Fibroblast of pulmonary artery (primary cell): ENCODE measurements around the gene MOB3B.

ENCODE experiments used
- DNase-seq: peaks from one replicate; pipeline ENCODE4 v3.0.0-alpha.2; 2010; ENCODE audit warnings: low read depth
- H3K4me3 ChIP-seq: replicated peaks from 2 replicates; pipeline ENCODE4 v1.5.1; 2011; ENCODE audit warnings: low read depth, mild to moderate bottlenecking, control low read depth, low read length, moderate library complexity
- CTCF ChIP-seq: IDR thresholded peaks from 2 replicates; pipeline ENCODE4 v1.5.1; 2011; ENCODE audit warnings: mild to moderate bottlenecking, control low read depth, low read length, inconsistent platforms; ENCODE audit errors: missing control alignments

MOB3B gene

GRCh38 chr9:27520986-27521385, 8.6 kb downstream of the MOB3B start:
- DNase-seq, result no peak
- H3K4me3 ChIP-seq, result no peak overlapping the region
- no peak for TF ChIP-seq CTCF

GRCh38 chr9:27519466-27520465, 9.8 kb downstream of the MOB3B start:
- TF ChIP-seq CTCF, result no peak
- DNase-seq, result no peak

GRCh38 chr9:27518809-27519208, 10.8 kb downstream of the MOB3B start:
- TF ChIP-seq CTCF, result no peak

More at GRCh38 chr9:27519466-27520465, 9.8 kb downstream of the MOB3B start:
- no peak overlapping the region for H3K4me3 ChIP-seq

GRCh38 chr9:27518006-27518405, 11.6 kb downstream of the MOB3B start:
- H3K4me3 ChIP-seq, result no peak overlapping the region
- TF ChIP-seq CTCF, result no peak
- no peak for DNase-seq

More at GRCh38 chr9:27518809-27519208, 10.8 kb downstream of the MOB3B start:
- no peak for DNase-seq
- H3K4me3 ChIP-seq, result no peak overlapping the region

GRCh38 chr9:27514551-27514950, 15.1 kb downstream of the MOB3B start:
- H3K4me3 ChIP-seq, result no peak overlapping the region
- no peak for TF ChIP-seq CTCF
- no peak for DNase-seq

- no peak overlapping the region for H3K4me3 ChIP-seq
- TF ChIP-seq CTCF, result no peak
- DNase-seq, result no peak
Measured at GRCh38 chr9:27511771-27512170, 17.8 kb downstream of the MOB3B start.
